ENCODE data around the gene HAGHL.
"Not testable (repeated sequence)": the region's sequence is repeated elsewhere in the genome, so short reads cannot be mapped to it uniquely, and the experiment has no call there.

The HAGHL gene

GRCh38 chr16:686459-687260, 40.2 kb upstream of the HAGHL start:
- DNase-seq, result no peak

GRCh38 chr16:687499-687898, 39.4 kb upstream of the HAGHL start:
- DNase-seq, result no peak

- DNase-seq, result no peak
Observed at GRCh38 chr16:689175-689897, 37.6 kb upstream of the HAGHL start.

GRCh38 chr16:691242-691641, 35.7 kb upstream of the HAGHL start:
- not testable (repeated sequence) for DNase-seq

- DNase-seq, result no peak
Observed at GRCh38 chr16:692356-693108, 34.4 kb upstream of the HAGHL start.

- no peak for DNase-seq
Observed at GRCh38 chr16:693364-693763, 33.5 kb upstream of the HAGHL start.

GRCh38 chr16:693766-694165, 33.1 kb upstream of the HAGHL start:
- DNase-seq, result no peak

GRCh38 chr16:694187-694862, 32.6 kb upstream of the HAGHL start:
- DNase-seq, result no peak

- no peak for DNase-seq
Observed at GRCh38 chr16:694863-695354, 32.0 kb upstream of the HAGHL start.

- DNase-seq, result peak in 2 of 56 donors; percentile 25 to 32
Observed at GRCh38 chr16:695355-696089, 31.4 kb upstream of the HAGHL start.

GRCh38 chr16:698911-699671, 27.8 kb upstream of the HAGHL start:
- no peak for DNase-seq

GRCh38 chr16:700684-701584, 26.0 kb upstream of the HAGHL start:
- peak in 13 of 56 donors; percentile 11 to 69 (median 37) for DNase-seq

- DNase-seq, result no peak
Observed at GRCh38 chr16:702341-702740, 24.6 kb upstream of the HAGHL start.

- DNase-seq, result peak in 32 of 56 donors; percentile 6 to 80 (median 50)
Observed at GRCh38 chr16:703406-703805, 23.5 kb upstream of the HAGHL start.

- no peak for DNase-seq
Observed at GRCh38 chr16:704047-704446, 22.9 kb upstream of the HAGHL start.

- peak in 1 of 56 donors; percentile 14 for DNase-seq
Observed at GRCh38 chr16:704552-705380, 22.1 kb upstream of the HAGHL start.

- peak in 41 of 56 donors; percentile 19 to 85 (median 51) for DNase-seq
Observed at GRCh38 chr16:705431-706188, 21.3 kb upstream of the HAGHL start, which contains the start of gene FBXL16. Gene FBXL16, minus strand, starts transcription at chr16:705801. Its CDS starts 8,396 bp downstream, at chr16:697405.
